Measurements from ENCODE around the gene PDE9A.

Gene PDE9A

DNA sequence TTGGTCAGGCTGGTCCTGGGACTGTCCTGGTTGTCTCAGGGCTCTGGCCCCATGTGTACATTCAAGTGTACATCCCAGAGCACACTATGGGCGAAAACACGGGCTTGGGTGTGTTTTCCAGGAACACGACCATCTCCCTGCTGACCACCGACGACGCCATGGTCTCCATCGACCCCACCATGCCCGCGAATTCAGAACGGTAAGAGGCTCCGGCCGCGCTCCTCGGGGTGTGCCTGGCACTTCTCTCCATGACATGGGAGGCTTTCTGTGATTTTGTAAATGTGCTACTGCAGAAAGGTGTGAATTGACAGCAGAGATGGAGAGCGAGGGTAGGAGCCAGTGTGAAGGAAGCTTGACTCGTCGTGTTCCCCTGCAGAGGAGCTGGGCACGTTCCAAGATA is 34.4 kb downstream of the PDE9A start:
- no peak for DNase-seq (ENCODE audit: low read depth in 2 of 2)

DNA sequence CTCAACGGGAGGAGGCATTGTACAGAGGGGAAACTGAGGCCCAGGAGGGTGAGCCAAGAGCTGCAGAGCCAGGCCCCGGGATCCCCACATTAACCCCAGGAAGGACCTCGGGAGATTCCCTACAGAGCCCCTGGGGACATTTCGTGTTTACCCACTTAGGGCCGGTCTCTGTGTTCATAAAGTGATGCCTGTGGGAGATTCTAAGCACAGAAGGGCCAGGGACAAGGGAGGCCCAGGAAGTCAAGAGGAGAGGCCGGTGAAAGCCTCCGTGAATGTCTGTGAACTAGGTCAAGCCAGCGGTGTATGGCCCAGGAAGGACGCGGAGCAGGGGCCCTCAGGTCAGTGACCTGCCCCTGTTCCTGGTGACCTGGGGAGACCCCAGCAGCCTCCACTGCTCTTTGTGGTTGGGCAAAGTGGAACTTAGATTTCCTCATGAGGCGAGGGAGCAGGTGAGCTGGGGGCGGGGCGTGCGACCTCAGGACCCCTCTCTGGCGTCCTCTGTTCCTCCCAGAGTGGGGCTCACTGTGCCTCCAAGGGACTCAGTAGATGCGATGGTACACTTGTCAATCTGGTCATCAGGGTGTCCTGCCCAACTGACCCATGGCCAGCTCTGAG is 34.9 kb downstream of the PDE9A start:
- no peak for DNase-seq (ENCODE audit: low read depth in 2 of 2)

DNA sequence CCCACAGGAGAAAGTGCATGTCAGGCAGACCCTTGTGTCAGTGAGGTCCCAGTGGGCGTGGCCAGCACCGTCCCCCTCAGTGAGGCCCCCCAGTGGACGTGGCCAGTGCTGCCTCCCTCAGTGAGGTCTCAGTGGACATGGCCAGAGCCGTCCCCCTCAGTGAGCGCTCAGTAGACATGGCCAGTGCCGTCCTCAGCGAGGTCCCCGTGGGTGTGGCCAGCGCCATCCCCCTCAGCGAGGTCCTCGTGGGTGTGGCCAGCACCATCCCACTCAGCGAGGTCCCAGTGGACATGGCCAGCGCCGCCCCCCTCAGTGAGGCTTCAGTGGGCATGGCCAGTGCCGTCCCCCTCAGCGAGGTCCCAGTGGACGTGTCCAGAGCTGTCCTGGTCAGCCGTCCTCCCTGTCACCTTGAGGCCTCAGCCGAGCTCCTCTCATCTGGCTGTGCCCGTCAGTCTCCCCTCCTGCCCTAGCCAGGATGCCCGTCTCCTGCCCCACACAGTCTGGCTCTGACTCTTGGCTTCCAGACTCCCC is 35.5 kb downstream of the PDE9A start:
- DNase-seq (ENCODE audit: low read depth in 2 of 2), result no peak

DNA sequence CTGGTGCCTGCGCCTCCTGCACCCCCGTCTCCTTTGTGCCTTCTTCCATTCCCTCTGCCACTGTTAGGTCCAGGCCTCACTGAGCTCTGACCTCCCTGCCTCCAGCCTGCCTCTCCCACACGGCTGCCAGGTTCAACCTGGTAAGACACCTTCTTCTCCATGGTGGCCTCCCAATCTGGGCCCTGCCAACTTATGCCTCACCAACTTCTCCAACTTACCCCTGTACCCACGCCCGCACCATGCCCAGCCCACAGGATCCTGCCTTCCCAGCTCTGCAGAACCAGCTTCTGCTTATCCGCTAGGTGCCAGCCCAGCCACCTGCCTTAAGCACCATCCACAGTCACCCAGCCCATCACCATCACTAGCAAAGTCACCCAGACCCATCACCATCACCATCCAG is 37.2 kb downstream of the PDE9A start:
- DNase-seq (ENCODE audit: low read depth in 2 of 2), result no peak

DNA sequence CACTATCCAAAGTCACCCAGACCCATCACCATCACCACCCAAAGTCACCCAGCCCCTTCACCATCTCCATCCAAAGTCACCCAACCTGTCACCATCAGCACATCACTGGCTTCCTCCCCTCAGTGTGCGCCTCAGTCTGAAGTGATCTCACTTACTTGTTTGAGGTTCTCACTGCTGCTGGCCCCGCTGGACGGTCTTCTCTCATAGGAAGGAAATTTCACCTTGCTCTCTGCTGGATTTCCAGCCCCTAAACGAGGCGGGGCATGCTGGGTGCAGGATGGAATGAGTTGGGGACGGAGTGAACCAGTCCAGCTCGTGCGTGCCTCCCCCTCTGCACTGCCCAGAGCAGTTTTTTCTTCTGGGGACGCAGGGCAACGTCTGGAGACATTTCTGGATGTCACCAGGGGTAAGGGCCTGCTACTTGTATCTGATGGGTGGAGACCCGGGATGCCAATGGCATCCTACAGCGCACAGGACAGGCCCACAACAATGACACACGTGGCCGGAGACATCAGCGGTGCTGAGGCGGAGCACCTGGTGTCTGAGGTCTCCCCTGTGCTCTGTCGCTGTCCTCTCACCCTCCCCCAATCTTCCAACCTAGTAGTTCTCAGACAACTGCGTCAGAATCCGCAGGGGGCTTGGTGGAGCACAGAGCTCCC is 38.6 kb downstream of the PDE9A start:
- DNase-seq (ENCODE audit: low read depth in 2 of 2), result no peak

DNA sequence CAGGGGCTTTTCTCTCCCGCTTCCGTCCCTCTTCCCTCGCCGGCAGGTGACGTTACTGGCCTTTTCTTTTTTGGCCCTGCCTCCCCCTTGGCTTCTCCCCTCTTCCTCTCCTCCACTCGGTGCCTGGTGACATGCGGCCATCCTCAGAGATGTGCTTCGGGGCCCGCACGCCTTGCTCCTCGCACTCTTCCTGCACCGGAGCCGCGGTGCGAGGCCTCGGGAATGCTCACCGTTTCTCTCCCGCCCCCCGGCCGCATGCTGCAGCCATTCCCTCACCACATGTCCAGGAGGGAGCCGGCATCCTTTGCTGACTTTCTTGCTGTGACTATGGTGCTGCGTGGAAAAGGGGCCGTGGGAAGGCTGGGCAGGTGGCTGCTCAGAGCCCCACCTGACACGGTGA is 39.3 kb downstream of the PDE9A start:
- DNase-seq (ENCODE audit: low read depth in 2 of 2), result no peak

DNA sequence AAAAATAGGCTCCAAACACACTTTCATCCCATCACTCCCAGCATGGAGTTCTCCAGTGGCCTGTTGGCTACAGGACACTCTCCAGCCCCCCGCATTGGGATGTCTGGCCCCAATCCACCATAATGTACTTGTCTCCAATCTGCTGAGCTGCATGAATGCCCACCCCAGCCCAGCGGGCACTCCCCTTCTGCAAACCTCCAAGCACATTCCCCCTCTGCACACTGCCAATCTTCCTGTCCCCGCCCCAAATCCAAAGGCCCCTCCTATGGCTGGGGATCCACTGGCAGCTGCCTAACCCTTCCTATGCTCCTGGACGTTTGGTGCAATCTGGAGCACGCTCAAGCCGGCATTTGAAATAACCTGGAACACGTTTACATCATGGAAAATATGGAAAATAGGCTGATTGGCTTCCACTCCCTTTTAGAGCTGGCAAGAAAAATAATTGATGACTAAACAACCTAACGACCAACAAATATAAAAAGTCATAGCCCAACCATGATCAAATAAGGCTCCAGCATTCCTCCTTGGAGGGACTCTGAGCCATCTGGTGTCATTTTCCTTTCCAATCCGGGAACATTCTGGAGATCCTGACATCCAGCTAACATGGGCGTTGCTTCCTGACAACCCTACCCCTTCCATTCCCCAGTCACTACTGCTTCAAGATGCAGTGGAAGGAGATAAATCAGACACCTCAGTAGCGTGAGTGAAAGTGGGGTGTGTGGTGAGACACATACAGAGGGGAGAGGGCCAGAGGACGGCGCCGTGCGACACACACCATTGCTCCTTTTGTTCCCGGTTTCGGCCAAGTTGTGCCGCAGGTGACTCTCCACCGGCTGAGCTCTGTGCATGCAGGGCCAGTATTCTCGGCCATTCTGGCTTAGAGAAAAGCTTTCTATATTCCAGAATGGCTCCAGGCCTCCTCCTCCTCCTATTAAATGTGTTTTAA is 41.6 kb downstream of the PDE9A start:
- no peak for DNase-seq (ENCODE audit: low read depth in 2 of 2)

DNA sequence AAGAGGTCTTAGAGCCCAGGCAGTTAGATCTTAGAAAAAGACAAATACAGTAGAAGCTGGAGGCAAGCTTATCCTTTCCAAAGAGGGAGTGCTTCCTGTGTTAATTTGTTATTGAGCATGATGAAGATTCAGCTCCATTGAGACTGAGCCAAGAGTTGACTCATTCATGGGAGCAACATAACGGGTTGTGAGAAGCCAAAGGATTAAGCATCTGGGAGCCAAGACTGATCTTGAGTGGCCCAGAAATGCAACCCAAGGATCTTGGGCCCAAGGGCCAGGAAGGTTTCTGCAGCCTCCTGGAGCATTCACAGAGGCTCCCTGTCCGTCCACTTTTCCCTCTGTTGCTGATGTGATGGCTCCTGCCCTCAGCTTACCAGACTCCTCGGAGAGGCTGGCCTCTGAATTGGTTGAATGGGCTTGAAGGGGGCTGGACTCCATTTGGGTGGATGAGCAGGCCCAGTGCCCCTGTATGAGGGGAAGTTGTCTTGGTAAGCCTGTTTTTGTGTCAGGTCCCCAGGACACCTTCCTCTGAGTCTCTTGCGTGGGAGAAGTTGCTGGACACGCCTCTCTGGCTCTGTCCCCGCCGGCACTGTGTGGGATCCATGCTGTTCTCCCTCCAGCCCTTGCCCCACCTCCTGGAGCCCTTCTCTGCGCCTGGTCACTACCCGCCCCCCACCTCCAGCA is 42.4 kb downstream of the PDE9A start:
- DNase-seq (ENCODE audit: low read depth in 2 of 2), result no peak

DNA sequence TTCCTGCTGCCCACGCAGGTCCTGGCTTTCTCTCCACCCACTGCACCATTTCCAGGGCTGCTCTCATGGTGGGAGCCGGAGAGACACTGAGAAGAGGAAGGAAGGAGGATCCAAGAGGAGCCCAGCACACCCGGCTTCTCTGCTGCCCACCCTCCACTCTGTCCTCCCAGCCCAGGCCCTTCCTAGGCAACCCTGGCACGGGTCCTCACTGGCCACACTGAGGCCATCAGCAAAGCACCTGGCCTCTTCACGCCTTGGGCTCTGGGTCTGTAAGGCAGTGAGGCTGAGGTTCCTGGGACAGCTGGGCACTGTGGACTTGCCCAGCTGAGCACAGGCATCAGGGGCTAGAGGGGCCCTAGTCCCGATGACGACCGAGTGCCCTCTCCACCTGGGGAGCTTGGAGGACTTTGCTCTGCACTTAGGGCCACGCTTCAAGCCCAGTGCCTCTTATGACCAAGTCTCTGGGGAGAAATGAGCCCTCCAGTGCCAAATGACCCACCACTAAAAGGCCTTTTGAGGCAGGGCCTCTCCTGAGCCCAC is 43.1 kb downstream of the PDE9A start:
- DNase-seq (ENCODE audit: low read depth in 2 of 2), result no peak

DNA sequence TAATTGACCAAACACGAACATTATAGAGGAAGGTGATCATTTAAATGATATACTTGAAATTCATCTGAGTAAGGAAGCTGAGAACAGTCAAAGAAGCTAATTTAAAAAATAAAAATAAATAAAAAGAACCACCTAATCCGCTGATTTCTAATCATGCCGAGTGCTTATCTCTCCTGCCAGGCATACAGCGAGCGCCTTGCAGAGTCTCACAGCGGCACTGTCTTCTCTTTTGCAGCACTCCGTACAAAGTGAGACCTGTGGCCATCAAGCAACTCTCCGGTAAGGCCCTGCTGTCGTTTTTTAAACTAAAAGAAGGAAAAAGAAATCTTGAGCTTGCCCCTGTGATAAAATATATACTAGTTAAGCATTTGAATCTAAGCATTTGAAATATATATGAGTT is 45.3 kb downstream of the PDE9A start:
- no peak for DNase-seq (ENCODE audit: low read depth in 2 of 2)

DNA sequence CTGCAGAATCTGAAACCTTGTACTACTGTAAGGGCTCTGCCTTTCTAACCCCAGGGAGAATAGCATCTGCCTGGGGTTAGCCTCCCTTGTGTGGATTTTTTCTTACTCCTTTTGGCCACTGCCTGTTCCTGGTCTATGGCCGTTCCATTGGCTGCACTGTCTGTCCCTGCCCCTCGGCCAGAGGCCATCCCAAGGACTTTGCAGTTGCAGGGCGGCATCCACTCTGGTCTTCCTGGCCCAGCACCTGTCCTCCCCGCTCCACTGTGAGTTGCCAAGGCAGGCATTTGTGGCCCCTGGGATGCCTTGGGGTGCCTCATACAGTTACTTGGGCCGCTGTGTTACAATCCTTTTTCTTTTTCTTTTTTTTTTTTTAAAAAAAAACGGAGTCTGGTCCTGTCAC is 45.8 kb downstream of the PDE9A start:
- no peak for DNase-seq (ENCODE audit: low read depth in 2 of 2)

DNA sequence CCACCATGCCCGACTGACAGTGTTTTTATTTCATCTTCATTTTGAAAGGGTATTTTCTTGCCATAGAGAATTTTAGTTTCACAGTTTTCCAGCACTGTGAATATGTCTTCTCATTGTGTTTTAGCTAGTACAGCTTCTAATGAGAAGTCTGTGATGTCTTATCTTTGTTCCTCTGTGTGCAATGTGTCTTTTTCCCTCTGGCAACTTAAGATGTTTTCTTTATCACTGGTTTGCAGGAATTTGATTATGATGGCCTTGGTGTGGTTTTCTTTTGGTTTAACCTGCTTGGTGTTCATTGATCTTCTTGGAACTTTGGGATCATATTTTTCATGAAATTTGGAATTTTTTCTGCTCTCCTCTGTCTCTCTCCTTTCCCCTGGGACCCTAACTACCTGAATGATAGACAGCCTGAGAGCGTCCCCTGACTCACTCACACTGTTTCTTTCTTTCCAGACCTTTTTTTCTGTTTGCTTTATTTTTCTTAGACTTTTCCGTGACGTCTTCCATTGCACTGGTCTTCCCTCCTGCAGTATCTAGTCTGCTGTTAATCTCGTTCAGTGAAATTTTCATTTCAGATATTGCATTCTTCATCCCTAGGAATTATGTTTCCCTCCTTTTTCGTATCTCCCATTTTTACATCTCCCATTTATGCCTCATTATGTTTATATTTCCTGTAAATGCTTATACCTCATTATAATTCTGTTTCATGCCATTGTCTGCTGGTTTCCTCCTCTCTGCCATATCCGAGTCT is 48.5 kb downstream of the PDE9A start:
- no peak for DNase-seq (ENCODE audit: low read depth in 2 of 2)

DNA sequence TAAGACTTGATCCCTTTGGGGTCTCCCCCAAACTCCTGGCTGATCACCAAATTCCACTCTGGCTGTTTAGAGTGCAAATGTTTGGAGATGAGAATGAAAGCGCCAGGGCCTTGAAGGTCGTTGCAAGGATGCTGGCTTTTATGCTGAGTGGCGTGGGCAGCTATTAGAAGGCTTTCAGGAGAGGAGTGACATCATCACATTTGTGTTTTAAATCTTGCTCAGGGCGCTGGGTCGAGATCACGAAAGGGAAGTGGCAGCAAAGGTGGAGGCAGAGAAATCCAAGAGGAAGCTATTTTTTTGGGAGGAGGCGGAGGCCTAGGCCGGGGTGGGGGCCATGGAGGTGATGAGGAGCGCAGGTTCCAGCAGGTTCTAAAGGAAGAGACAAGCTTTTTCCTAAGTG is 49.3 kb downstream of the PDE9A start:
- no peak for DNase-seq (ENCODE audit: low read depth in 2 of 2)

DNA sequence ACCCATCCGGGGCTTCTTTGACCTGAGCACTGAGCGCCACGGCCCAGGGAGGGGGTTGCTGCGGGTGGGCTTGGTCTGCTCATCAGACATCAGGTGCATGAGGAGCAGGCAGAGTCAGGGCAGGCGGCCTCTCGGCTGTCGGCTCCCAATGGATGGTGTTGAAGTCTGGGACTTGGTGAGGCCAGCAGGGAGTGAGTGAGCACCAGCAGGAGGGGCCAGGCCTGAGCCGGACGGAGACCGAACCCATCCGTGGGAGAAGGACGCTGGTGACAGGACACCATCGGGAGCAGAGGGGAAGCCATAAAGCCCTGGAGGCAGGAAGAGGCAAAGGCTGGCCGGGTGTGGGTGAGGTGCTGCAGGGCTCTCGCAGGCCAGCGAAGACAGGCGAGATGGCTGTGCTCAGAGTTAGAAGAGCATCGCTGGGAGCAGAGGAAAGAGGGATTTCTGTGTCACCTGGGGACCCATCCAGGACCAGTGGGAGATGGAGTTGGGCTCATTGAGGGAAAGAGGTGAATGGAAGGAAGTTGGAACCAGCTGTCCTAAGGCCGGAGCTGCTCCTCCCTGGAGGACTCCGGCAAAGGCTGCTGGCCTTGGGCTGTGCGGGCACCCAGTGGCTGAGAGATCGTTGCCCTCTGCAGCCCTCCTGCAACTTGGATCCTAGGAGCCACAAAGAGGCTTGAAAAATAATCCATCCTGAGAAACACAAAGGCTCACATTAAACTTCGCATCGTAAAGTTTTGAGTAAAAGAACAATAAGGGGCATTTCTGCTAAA is 49.9 kb downstream of the PDE9A start:
- no peak for DNase-seq (ENCODE audit: low read depth in 2 of 2)

DNA sequence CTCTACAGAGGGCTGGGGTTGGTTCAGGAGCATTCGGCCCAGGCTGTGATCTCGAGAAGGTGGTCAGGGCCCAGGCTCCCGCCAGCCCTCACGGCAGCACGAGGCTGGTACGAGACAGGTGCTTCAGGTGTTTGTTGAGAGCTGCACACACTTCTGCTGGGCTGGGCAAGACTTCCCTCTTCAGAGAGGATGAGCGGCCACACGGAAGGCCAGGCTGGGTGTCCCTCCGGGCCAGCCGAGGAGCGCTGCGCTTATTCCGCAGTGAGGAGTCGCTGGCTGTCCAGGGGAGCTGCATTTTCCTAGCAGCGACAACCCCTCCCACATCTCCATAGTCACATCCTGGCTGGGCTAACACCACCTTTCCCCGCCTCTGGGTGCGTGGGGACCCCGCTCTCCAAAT is 50.5 kb downstream of the PDE9A start:
- no peak for DNase-seq (ENCODE audit: low read depth in 2 of 2)

DNA sequence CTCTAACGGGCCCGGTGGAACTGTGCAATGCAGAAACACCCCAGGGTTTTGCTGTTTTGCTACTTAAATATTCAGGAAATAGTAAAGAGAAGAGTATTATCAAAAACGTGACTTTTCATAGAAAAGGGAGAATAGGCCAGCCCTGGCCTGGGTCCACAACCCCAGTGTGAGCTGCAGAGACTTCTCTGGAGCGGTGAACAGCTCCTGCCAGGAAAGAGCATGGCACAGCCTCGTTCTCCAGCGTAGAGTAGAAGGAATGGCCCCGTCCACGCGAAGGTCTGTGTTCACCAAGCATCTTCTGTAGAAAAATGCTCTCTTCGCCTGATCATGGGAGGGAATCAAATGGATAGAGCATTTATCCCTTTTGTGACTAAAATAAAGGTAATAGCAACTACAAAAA is 51.4 kb downstream of the PDE9A start:
- no peak for DNase-seq (ENCODE audit: low read depth in 2 of 2)

DNA sequence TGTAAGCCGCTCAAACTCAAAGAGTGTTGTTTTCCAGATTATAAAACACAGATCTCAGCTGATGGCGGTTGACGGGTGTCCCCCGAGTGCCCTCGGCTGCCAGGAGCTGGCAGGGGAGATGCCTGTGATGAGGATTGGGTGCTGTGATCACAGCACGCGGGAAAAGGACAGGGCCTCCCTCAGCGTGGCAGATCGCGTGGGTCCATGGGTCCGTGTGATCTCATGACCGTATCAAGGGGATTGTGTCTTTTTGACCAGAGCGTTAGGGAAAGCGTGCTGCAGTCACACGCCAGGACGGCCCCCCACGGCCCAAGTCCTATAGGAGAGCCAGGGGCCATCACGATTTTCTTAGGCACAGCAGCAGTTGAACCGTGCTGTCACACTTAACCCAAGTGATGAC is 51.9 kb downstream of the PDE9A start:
- DNase-seq (ENCODE audit: low read depth in 2 of 2), result no peak

DNA sequence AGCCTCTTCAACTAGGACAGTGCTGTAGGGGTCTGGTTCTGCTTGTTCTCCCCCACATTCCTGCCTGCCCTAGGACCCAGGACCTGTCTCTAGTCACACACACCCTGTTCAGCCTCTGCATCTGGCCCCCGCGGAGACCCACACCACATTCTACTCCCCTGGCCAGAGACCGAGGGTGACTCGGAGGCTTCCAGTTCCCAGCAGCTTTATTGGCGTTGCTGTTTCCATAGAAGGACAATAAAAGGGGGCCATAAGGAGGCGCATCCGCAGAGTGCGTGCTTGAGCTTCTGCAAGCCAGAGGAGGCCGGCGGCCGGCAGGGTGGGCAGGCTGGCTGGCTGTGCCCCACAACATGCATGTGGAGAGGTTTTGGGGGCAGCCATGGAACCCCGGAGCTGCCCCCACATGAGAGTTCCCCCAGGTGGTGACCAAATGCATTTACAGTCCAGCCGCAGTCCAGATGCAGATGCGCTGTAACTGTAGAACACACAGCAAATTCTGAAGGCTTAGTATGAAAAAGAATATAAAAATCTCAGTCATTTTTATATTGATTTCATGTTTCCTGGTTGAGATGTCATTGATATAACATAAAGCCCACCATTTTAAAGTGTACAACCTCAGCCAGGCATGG is 52.4 kb downstream of the PDE9A start:
- DNase-seq (ENCODE audit: low read depth in 2 of 2), result no peak

DNA sequence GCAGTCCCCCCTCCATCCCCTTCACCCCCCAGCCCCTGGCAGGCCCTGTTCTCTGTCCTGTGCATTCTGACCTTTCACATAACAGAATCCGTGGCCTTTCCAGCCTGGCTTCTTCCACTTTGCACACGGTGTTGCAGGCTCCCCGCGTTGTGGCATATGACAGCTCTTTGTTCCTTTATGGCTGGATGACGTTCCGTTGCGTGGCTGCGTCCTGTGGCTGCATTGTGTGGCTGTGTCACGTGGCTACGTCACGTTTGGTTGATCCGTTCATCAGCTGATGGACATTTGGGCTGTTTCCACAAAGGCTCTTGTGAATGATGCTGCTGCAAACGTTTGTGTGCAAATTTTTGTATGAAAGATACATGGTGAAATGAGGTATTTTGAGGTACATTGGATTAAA is 53.3 kb downstream of the PDE9A start:
- no peak for DNase-seq (ENCODE audit: low read depth in 2 of 2)

All from stimulated activated CD4-positive, alpha-beta T cell treated with anti-CD3 and anti-CD28 coated beads, Interleukin-1b, Interleukin-23, amount 100 ng/mL, for 4 hours (primary cell).